GF-D8 (cell line): ENCODE measurements around the gene CSTF3.
"Not testable (repeated sequence)": the region's sequence is repeated elsewhere in the genome, so short reads cannot be mapped to it uniquely, and the experiment has no call there.

Experiments used
- DNase-seq: peaks from one replicate; lab custom pipeline; 2025; lab: John Stamatoyannopoulos, UW

CSTF3 gene

GRCh38 chr11:33161120-33162005 lies at the start of gene CSTF3:
CSTF3 (minus strand) TSS chr11:33161480; CDS start chr11:33161325, 155 bp downstream.
- peak; percentile 66 for DNase-seq

- no peak for DNase-seq
Measured at GRCh38 chr11:33208150-33208549, 46.9 kb upstream of the CSTF3 start.

- no peak for DNase-seq
Measured at GRCh38 chr11:33207408-33207985, 46.2 kb upstream of the CSTF3 start.

GRCh38 chr11:33197915-33198727 lies 36.8 kb upstream of the CSTF3 start:
- no peak for DNase-seq

GRCh38 chr11:33195462-33196173 lies 34.3 kb upstream of the CSTF3 start:
- no peak for DNase-seq

GRCh38 chr11:33194455-33194854 lies 33.2 kb upstream of the CSTF3 start:
- DNase-seq = no peak

- DNase-seq = no peak
Measured at GRCh38 chr11:33191467-33191866, 30.2 kb upstream of the CSTF3 start.

- no peak for DNase-seq
Measured at GRCh38 chr11:33187998-33188722, 26.9 kb upstream of the CSTF3 start.

DNA sequence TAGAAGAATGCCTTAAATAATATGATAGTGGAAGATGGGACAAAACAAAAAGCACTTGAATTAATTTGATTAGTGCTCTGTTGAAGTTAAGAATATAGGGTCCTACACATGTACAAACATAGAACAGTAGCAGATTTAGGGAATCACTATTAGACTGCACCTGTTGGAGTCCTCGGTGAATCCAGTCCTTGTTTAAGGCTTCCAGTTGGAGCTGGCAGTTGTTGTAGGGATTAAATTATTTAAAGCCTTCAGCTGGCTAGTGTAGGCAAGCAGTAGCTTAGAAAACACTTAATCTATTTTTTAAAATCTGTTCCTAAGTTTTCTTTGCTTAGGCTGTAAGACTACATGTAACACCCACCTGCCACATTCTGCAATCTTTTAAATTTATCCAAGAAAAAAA lies 24.5 kb upstream of the CSTF3 start:
- DNase-seq = no peak

DNA sequence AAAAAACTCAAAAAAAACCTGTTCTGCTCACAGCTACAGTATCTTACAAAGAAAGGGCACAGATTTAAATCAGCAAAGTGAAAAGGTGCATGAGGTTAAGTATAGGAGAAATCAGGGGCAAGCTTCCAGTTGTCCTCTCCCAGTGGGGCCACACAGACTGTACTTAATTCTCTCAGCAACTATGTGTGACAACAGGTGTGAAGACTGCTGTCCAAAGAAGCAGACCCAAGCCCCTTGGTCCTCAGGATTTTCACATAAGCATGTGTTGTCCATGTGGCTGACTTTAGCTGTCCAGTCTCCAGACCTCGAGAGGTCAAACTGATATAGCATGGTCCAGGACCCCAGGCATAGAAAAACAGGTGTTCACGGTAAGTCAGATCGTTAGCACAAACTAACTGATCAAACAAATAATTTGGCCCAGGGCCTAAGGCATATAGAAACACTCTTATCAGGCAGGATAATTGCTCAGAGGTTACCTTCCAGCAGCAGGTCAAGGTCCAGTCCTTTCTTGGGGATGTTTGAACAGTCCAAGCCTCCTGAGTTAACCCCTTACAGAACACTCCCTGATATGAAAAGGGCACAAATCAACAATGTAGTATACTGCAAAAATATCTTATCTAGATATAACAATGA lies 21.1 kb upstream of the CSTF3 start:
- no peak for DNase-seq

GRCh38 chr11:33179348-33179803 lies 18.1 kb upstream of the CSTF3 start:
- peak; percentile 82 for DNase-seq

GRCh38 chr11:33178443-33179180 lies 17.3 kb upstream of the CSTF3 start:
- DNase-seq = peak; percentile 57

GRCh38 chr11:33177676-33178336 lies 16.5 kb upstream of the CSTF3 start:
- no peak for DNase-seq

GRCh38 chr11:33176760-33177159 lies 15.5 kb upstream of the CSTF3 start:
- DNase-seq = not testable (repeated sequence)

DNA sequence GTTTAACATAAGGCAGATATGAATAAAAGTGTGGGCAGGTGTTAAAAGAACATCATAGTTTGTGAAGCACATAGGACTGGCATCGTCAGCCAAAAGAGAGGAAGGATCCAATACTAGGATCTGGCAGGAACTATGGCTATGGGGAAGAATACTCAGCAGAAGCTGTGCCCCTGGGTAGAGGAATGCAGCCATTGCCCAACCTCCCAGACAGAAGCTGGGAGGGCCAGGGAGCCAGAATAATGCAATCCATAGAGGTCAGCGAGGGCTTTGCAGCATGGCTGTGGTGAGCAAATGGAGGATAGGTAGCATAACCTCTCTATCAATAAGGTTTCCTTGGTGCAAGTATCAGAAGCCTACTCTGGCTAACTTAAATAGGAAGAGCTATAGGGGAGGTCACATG lies 11.7 kb upstream of the CSTF3 start:
- DNase-seq = no peak

DNA sequence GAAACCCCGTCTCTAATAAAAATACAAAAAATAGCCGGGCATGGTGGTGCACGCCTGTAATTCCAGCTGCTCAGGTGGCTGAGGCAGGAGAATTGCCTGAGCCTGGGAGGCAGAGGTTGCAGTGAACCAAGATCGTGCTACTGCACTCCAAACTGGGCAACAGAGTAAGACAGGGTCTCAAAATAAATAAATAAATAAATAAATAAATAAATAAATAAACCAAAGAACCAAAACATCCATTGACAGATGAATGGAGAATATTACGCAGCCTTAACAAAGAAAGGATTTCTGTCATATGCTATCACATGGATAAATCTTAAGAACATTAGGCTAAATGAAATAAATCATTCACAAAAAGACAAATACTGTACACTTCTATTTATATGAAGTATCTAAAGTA lies 11.1 kb upstream of the CSTF3 start:
- no peak for DNase-seq

- no peak for DNase-seq
Measured at GRCh38 chr11:33171251-33171650, 10.0 kb upstream of the CSTF3 start.

DNA sequence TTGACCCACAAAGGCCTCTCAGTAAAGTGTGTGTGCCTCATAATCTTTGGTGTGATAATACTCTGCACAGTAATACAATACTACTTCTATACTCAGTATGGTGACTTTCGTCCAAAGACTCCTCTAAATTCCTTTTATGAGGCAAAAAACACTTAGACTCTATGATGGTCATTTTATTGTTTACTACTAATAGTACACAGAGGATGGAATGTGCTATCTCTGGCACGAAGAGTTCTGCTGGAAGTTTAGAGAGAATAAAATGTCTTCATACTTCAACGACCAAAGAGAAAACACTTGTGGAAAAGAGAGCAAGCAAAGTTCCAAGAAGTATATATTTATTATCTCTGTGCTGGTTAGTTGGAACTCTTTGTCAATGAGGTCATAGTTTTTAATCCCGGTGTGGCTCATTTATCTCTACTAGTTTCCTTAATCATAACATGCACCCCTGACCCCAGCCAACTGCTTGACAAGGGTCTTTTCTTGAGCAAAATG lies 7.5 kb upstream of the CSTF3 start:
- DNase-seq = no peak

GRCh38 chr11:33162831-33163230 lies 1.6 kb upstream of the CSTF3 start:
- no peak for DNase-seq
